ENCODE data around the gene RCC2.

RCC2 gene

DNA sequence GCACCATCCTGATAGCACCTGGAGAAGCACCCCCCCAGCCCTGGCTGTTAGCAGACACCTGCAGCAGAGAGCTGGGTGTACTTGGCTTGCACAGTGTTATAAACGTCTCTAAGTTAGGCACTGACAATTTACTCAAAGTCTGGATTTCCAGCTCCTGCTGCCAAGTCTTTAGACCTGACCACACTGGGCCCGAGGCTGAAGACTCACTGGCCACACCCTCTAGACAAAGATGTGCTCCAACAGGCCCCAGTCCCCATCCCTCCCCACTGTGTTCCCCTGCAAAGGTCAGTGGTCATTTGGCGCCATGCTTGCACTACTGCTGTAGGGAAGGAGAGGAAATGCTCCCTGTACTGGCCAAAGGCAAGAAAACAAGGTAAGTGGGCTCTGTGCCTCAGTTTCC is 36.4 kb downstream of the RCC2 start:
- H3K79me2 ChIP-seq (ENCODE audit: low read length): no peaks in the 10 kb centered on the region
- no peaks in the 10 kb centered on the region for H3K9me3 ChIP-seq (ENCODE audit: insufficient read depth, low read length)
- H3K4me3 ChIP-seq (ENCODE audit: low read length): no peak overlapping the region
- H3K4me1 ChIP-seq (ENCODE audit: low read length): no peaks in the 10 kb centered on the region
- H3K27me3 ChIP-seq (ENCODE audit: low read depth, low read length): 0 out of 2 replicates have a peak, but pooled peaks cover under 1% of the 10 kb centered on the region
- no peak for TF ChIP-seq CTCF (IDR thresholded peaks at IDR 0.05; ENCODE audit: low read depth, low read length)
- TF ChIP-seq EZH2phosphoT487 (IDR thresholded peaks at IDR 0.05; ENCODE audit: low read depth): no peak
- no peak overlapping the region for H3K4me2 ChIP-seq (ENCODE audit: low read length)
- H2AFZ ChIP-seq (ENCODE audit: low read depth, low read length): no peak overlapping the region
- no peak overlapping the region for H3K9ac ChIP-seq (ENCODE audit: low read length)
- H4K20me1 ChIP-seq (ENCODE audit: insufficient read depth, low read length): no peaks in the 10 kb centered on the region
- no peak overlapping the region for H3K27ac ChIP-seq (ENCODE audit: low read length)
- no peaks in the 10 kb centered on the region for H3K36me3 ChIP-seq (replicated peaks; ENCODE audit: low read depth, low read length)

- no peaks in the 10 kb centered on the region for H3K4me1 ChIP-seq (ENCODE audit: low read length)
- 0 out of 2 replicates have a peak, but pooled peaks cover 2% of the 10 kb centered on the region for H3K27me3 ChIP-seq (ENCODE audit: low read depth, low read length)
- no peak overlapping the region for H3K4me3 ChIP-seq (ENCODE audit: low read length)
- H3K79me2 ChIP-seq (ENCODE audit: low read length): no peaks in the 10 kb centered on the region
- no peak for TF ChIP-seq EZH2phosphoT487 (IDR thresholded peaks at IDR 0.05; ENCODE audit: low read depth)
- no peak for TF ChIP-seq CTCF (IDR thresholded peaks at IDR 0.05; ENCODE audit: low read depth, low read length)
- H3K9me3 ChIP-seq (ENCODE audit: insufficient read depth, low read length): no peaks in the 10 kb centered on the region
- H3K36me3 ChIP-seq (replicated peaks; ENCODE audit: low read depth, low read length): no peaks in the 10 kb centered on the region
- H3K4me2 ChIP-seq (ENCODE audit: low read length): no peak overlapping the region
- H2AFZ ChIP-seq (ENCODE audit: low read depth, low read length): no peak overlapping the region
- no peak overlapping the region for H3K27ac ChIP-seq (ENCODE audit: low read length)
- H4K20me1 ChIP-seq (ENCODE audit: insufficient read depth, low read length): no peaks in the 10 kb centered on the region
- H3K9ac ChIP-seq (ENCODE audit: low read length): no peak overlapping the region
Measured at GRCh38 chr1:17401841-17402240, 37.6 kb downstream of the RCC2 start.

GRCh38 chr1:17400725-17401341 is 38.6 kb downstream of the RCC2 start:
- Histone ChIP-seq H3K27me3 (ENCODE audit: low read depth, low read length) (0 out of 2 replicates have a peak, but pooled peaks cover 2% of the 10 kb centered on the region), H3K4me3 (ENCODE audit: low read length) (no peak overlapping the region), H4K20me1 (ENCODE audit: insufficient read depth, low read length) (no peaks in the 10 kb centered on the region), H3K27ac (ENCODE audit: low read length) (no peak overlapping the region), H3K79me2 (ENCODE audit: low read length) (no peaks in the 10 kb centered on the region), H3K9ac (ENCODE audit: low read length) (no peak overlapping the region), H2AFZ (ENCODE audit: low read depth, low read length) (no peak overlapping the region), H3K36me3 (replicated peaks; ENCODE audit: low read depth, low read length) (no peaks in the 10 kb centered on the region), H3K4me2 (ENCODE audit: low read length) (no peak overlapping the region), H3K9me3 (ENCODE audit: insufficient read depth, low read length) (no peaks in the 10 kb centered on the region), H3K4me1 (ENCODE audit: low read length) (no peaks in the 10 kb centered on the region)
- TF ChIP-seq CTCF (IDR thresholded peaks at IDR 0.05; ENCODE audit: low read depth, low read length) (no peak), EZH2phosphoT487 (IDR thresholded peaks at IDR 0.05; ENCODE audit: low read depth) (no peak)

GRCh38 chr1:17397910-17398695 is 41.4 kb downstream of the RCC2 start:
- Histone ChIP-seq H2AFZ (ENCODE audit: low read depth, low read length) (no peak overlapping the region), H3K4me3 (ENCODE audit: low read length) (no peak overlapping the region), H3K27me3 (ENCODE audit: low read depth, low read length) (0 out of 2 replicates have a peak, but pooled peaks cover 2% of the 10 kb centered on the region), H3K36me3 (replicated peaks; ENCODE audit: low read depth, low read length) (no peaks in the 10 kb centered on the region), H3K4me2 (ENCODE audit: low read length) (no peak overlapping the region), H3K27ac (ENCODE audit: low read length) (no peak overlapping the region), H3K9ac (ENCODE audit: low read length) (no peak overlapping the region), H3K4me1 (ENCODE audit: low read length) (no peaks in the 10 kb centered on the region), H4K20me1 (ENCODE audit: insufficient read depth, low read length) (no peaks in the 10 kb centered on the region), H3K9me3 (ENCODE audit: insufficient read depth, low read length) (no peaks in the 10 kb centered on the region), H3K79me2 (ENCODE audit: low read length) (no peaks in the 10 kb centered on the region)
- TF ChIP-seq EZH2phosphoT487 (IDR thresholded peaks at IDR 0.05; ENCODE audit: low read depth) (no peak), CTCF (IDR thresholded peaks at IDR 0.05; ENCODE audit: low read depth, low read length) (no peak)
